GM18519 (cell line): ENCODE data around the gene HAGH.
A peak's percentile ranks its signal among the peaks of the same experiment; 100 is the strongest.

Experiments
- ATAC-seq: cut with Tn5 transposase; IDR thresholded peaks from one replicate; pipeline ENCODE4 v1.9.1; 2021; ENCODE audit warnings: mild to moderate bottlenecking, moderate library complexity; ENCODE audit not compliant: unreplicated experiment, low FRiP score

Gene HAGH

DNA sequence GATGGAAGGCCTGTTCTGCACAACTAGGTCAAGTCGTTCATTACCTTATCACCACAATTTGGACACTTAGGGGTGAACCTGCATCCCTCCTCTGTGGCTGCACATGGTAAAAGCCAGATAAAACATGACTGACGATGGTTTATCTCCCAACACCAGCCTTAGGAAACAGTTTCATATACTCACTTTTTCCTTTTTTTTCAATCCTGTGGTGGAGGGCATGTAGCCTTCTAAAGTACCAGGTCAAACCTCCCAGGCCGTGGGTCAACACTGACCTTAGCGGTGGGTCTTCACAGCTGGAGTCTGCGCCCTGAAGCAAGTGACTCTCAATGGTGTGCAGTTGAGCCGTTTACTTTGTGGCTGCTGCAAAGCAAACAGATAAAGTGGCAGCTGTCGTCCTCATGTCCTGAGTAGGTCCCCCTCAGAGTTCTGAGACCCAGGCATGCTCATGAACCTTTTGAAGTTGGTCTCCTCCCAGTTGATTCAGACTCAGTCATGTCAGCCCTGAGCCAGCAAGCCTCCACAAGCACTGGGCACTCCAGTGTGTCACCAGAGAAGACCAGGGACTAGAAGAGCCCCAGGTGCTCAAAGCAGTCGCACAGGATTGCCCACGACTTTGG, 6.3 kb upstream of the HAGH start:
- ATAC-seq, result no peak

DNA sequence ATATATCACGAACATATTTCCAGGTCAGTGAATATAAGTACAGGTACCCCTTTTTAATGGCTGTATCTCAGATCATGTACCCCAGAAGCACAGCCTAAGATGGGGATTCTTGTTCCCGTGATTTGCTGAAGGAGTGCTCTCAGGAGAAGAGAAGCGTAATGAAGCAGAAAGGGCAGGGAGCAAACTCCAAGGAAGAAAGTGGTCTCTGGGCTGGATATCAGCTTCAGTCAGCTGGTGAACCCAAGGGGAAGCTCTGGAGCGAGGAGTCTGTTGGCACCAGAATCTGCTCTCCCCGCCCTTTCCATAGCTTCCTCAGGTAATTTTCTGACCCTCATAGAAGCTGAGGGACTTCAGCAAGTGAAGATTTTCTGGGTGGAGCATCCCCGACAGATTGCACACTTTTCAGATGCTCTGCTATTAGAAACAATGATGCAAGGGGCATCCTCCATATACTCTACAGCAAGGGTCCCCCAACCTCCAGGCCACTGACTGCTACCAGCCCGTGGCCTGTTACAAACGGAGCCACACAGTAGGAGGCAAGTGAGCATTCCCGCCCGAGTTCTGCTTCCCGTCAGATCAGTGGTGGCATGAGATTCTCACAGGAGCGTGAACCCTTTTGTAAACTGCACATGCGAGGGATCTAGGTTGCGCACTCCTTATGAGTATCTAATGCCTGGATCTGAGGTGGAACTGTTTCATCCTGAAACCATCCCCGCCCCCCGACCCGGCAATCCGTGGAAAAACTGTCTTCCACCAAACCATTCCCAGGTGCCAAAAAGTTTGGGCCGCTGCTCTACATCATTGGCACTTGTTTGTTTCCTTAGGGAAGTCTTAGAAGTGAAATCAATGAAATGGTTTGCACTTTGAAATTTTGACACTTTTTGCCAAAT, 4.8 kb upstream of the HAGH start:
- no peak for ATAC-seq

DNA sequence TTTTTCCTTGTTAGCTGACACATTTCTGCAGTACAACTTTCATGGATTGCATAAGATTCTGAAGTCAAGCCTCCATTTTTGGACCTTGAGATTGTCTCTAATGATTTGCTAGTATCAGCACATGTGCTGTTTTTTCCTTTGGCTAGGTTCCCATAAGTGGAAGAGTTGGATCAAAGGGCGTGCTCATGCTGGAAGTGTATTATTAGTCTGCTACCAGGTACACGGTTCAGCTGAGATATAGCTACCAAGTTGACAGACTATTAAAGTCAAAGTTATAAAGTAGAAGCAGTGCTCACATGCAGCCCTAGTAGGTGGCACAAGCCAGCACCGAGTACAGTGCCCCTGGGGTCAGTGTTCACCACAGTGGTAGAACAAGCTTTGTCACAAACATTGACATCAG, 3.6 kb upstream of the HAGH start:
- no peak for ATAC-seq

DNA sequence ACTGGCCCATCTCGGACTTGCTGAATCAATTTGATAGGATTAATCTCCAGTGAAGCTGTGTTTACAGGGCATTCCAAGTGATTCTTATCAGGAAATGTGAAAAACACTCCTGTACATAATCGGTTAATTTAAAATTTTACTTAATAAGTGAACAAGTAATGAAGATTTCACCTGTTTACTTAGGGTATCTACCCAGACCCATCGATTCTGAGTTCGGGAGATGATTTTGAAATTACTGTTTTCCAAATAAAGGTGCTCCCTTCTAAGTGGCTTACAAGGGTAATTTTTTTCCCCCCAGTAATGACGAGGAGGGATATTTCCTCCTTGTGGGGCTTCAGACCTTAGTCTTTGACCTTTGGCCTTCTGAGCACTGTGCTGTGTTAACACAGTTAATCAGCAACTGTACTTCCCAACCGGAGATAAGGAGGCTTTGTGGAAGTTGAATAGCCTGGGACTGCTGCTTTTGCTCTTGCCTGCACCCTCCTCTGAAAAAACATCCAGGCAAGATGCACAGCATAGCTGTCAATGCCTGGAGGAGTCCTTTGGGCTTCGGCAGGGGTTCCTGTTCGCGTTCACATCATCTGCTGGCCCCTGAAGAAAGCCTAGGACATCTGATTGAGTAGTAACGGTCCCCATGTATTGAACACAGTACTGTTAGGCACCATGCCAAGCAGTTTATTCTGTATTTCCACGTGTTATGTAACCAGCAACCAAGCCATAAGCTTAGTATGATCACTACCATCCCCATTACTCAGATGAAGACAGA, 2.2 kb upstream of the HAGH start:
- no peak for ATAC-seq

DNA sequence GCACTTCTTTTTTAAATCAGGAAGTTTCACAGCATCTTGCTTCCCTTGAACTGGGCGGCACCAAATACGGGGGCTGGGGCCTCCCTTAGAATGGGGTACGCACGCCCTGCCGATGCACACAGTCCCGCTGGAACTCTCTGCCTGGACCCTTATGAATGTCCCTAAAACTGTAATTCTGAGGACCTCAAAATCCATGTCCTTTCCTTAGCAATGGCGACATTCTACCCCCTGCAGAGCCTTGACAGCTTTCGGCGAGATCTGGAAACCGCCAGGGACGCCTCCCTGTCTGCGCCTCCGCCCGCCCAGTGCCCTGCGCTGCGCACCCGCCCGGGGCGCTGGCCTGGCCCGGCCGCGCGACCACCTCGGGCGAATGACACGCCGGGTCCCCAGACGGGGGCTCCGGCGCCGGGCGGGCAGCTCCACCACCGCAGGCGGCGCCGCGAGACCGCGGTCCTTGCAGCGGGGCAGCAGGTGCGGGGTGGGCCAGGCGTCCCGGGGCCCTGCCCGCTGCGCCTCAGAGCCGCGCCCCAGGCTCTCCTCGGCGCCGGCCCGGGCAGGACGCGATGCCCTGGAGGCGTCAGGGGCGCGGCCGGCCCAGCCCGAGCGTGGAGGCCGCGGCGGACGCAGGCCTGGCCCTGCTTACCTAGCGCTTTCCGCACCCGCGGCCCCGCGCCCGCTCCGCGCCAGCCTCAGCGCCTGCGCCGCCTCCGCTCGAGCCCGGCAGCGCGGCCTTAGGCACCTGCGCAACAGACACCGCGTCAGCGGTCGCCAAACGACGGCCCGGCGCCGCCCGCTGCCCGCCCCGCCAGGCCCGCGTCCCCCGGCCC, 548 bp downstream of the HAGH start:
- ATAC-seq, result peak; percentile 45

DNA sequence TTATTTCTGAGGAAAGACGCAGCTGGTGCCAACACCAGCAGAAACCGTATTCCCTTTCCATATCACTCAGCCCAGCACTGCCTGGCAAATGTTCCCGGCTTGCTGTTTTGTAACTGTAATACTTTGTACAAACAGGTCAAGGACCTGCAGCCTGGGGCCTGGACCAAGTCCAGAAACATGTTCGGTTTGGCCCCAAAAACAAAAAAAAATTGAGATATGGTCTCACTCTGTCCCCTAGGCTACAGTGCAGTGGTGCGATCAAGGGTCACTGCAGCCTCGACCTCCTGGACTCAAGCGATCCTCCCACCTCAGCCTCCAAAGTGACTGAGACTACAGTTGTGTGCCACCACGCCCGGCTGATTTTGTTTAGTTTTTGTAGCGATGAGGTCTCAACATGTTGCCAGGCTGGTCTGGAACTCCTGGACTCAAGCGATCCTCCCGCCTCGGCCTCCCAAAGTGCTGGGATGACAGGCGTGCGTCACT, 1.2 kb downstream of the HAGH start:
- no peak for ATAC-seq

DNA sequence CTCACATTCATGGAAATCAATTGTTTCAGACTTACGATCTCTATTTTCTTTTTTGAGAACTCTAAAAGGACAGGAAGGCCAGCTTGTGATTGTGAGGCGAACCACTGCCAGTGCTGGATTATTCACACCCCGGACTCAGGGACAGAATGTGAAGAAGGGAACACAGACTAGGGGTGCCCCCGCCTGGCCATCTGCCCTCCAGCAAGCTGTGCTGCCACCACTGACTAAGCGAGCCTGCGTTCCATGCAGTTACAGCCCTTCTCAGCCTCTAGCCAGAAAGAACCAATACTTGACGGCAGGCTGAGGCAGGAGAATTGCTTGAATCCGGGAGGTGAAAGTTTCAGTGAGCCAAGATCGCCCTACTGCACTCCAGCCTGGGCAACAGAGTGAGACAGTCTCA, 2.8 kb downstream of the HAGH start:
- no peak for ATAC-seq

DNA sequence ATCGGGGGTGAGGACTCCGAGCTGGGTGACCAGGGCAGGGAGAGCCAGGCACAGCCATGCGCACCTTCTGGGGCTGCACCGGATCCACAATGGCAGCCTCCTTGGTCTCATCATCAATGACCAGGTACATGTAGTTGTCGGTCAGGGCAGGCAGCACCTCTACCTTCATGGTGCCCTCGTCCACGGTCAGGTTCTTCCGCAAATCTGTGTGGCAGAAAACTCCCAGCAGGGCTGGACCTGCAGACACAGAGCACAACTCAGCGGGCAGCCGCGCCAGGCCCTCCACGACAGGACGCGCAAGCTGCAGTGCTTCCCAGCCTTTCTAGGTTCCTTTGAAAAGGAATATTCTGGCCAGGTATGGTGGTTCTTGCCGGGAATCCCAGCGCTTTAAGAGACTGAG, 3.8 kb downstream of the HAGH start:
- ATAC-seq, result no peak

DNA sequence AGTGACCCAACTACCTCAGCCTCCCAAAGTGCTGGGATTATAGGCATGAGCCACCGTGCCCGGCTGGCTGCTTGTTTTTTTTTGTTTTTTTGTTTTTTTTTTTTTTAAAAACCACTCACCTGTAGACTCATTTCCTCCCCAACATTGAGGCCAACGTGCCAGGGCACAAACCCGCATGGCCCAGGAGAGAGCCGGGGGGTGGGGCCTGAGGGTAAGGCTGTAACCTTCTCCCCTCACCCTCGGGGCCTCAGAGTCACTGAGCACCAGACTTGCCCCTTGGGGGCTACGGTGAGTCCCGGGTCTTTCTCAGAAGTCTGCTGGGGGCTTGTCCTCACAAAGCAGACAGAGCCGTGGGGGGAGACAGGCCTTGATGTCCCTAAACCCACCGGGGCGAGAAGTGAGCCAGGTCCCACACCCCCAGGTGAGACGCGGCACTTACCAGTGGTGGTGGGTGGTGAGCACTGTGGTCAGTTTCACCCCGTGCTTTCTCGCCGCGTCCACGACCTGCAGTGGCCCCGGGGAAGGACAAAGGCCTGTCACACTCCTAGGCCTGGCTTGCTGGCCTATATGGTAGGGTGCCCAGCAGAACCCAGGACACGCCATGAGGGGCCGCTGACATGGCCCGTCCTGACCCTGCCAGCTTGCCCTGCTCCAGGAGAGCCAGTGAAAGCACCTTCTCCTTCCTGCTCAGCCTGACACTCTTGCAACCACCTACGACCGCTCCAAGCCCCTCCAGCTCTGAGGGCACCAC, 4.6 kb downstream of the HAGH start:
- ATAC-seq, result no peak

DNA sequence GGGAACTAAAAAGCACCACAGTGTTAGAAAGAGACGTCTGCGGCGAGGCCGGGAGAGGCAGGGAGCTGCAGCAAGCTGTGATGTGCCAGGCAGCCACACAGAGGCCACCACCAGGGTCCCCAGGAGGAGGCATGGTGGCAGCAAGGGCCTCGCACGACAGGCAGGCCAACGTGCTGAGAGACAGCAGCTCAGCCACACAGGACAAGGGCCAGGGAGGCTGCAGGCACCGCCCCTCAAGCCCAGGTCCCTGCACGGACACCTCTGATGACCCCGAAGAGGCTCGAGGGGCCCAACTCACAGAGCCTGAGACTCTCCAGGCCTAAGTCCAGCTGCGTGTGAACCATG, 5.7 kb downstream of the HAGH start:
- no peak for ATAC-seq

DNA sequence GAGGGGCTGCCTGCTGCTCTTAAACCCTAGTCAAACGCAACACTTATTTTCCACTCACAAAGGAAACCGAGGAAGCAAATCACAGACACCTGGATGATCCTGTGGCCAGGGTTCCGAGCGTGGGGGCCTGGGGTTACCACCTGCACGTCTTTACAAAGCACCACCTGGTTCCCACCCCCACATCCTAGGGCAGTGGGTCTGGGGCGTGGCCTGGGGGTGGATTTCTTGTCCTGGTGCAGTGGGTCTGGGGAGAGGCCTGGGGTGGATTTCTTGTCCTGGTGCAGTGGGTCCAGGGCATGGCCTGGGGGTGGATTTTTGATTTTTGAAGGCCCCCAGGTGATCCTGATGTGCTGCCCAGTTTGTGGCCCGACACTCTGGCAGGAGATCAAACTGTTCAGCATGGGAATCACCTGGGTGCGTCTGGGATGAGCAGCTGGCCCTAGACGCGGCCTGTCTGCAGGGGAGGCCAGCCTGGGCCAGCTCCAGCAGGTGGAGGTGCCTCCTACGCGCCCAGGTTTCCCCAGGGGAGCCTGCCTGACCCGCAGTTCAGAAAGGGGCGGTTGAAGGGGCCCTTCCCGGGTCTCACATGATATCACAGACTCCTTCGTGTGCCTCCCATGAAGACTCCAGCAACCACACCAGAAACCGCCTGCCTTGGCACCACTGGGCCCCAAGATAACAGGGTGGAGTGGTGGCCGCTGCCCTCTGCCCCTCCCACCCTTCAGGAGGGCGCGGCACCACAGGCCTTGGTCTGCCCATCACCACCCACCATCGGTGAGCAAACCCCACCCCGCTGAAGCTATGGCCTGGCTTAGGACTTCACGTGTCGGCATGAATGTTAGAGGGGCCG, 6.3 kb downstream of the HAGH start:
- no peak for ATAC-seq

DNA sequence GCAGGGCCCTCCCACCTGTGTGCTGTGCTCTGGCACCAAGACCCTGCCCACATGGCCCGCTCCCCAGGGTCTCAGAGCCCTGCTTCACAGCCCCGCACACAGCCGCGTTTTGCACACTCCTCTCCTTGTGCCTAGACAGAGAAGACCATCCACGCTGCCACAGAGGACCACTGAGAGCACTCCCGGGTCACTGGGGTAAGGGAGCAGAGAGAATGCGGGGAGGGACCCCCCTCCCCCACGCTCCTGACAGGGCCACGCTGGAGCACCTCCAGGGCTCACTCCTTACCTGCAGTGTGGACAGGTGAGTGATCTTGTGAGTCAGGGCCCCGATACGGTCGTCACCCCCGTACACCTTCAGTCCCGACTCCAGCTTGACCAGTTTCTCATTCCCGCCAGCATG, 7.0 kb downstream of the HAGH start:
- no peak for ATAC-seq

DNA sequence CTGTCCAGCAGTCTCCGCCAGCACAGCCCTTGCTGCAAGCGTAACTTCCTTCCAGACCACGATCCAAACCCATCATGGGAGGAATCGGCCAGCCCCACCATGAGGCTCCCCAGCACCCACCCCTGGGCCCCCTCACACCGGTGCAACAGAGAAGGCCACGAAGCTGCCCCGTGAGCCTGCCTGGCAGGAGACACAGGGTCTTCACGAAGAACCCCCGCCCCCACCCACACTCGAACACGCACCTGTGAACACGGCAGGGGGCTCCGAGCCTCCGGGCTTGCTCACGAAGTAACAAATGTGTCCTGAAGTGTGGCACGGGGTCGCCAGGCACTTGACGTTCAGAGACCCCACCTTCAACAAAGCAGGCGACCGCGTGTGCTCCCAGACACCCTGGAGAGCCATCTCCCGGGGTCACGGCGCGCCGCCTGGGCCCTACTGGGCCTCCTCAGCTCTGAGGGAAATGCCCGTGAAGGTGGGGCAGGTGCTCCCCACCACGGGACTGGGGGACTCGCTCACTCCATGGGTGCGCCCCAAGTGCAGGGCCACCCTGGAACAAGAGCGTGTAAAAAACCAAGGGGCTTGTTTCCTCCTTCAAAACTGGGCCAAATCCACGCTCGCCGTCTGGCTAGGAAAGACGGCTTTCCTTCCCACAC, 7.6 kb downstream of the HAGH start:
- ATAC-seq, result no peak

DNA sequence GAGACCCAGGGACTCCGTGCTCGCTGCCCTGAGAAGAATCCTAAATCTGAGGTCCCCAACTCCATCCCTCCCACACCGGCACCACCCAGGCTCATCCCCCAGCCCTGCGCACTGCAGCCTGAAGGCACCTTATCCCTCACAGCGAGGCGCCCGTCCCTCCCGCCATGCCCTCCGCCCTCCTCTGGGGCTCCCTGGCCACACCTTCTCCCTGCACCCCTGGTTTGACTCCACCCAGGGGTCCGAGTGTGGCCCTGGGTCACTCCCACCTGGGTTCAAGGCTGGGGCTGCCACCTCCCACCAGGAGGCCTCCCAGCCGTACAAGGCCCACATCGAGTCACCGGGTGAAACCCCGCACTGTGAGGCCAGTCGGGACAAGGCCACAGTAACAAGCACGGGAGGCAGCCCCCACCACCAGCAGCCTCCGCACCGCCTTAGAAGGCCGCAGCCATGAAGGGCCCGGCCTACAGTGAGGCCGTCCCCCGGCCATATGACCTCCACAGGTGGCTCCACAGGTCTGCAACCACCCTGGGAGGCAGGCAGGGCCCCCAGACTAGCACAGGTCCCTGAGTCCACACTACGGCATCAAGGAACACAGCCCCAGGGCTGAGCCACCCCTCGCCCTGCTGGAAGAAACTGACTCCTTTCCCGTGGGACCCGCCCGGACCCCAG, 8.3 kb downstream of the HAGH start:
- no peak for ATAC-seq

DNA sequence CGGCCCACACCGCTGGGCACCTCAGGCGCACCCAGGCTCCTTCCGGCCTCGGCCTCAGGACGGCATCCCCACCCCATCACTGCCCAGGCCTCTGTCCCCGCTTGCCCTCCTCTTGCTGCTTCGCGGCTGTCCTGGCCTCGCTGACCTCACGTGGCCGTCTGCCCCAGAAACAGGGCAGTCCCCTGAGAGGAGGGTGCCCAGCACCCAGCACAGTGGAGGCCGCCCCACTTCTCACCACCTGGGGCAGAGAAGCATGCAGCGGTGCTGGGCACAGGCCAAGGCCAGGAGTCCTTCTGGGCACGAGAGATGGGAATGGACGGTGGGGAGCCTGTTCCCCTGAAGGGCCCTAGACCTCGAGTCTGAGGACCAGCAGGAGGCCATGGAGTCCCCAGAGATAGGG, 8.9 kb downstream of the HAGH start:
- ATAC-seq, result no peak

DNA sequence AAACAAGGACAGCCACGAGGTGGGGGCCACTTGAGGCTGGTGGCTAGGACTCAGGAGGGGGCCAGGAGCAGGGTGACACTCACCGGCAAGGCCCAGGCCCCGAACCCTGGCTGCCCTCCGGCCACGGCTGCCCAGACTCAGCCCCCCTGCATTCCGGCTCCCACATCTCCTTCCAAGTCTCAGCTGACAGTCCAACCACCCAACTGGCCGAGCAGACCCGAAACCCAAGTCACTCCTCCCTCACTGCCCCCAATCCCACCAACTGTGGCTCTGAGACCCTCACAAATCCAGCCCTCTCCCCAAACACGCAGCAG, 9.4 kb downstream of the HAGH start:
- no peak for ATAC-seq

DNA sequence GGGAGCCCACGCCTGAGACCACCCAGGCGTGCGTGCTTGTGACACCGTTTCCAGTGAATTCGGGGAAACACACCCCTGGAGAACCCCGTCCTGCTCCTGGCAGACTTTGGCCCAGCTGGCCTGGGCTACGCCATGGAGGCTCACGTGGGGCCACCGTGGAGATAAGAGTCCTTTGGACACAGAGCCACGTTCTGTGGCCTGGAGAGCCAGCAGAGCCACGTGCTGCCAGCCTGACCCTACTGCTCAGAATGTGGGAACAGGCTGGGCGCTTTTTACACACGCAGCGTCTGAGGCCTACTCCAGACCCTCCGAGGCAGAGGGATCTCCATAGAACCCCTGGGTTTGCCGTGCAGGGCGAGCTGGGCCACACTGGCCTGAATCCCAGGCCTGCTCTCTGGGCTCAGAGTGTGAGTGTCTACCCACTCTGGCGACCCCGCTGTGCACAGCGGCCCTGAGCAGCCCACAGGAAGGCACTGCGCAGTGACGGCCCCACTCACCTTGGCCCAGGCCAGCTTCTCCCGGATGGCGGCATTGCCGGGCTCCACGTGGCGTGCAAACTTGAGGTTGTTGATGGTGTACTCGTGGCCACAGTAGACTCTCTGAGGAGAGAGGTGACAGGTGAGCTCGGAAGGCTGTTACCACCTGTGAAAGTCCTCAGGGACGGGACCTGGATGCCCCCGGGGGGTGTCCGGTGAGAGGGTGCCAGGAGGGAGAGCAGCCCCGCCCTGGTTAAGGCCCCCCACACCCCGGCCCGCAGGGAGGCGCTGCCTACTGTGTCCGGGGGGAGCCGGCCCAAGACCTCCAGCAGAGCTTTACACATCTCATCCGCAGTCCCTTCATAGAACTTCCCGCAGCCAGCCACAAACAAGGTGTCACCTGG, 10.0 kb downstream of the HAGH start:
- no peak for ATAC-seq
